ENCODE measurements around the gene TGM1.

GRCh38 chr14:24246765-24247212 lies 16.2 kb downstream of the TGM1 start:
- TF ChIP-seq CHD1 (IDR thresholded peaks at IDR 0.05; ENCODE audit: low read depth, low read length) (no peak), MEF2A (IDR thresholded peaks at IDR 0.05; ENCODE audit: insufficient read depth, low read depth, low read length) (no peak), IKZF1 (conservative IDR thresholded peaks at IDR 0.05) (peak; percentile 53; the same call in 1 of the 2 replicates), ZNF592 (IDR thresholded peaks at IDR 0.05) (no peak), NR2C2 (IDR thresholded peaks at IDR 0.05; ENCODE audit: borderline replicate concordance, control insufficient read depth, insufficient read length, low read depth) (no peak), ZNF274 (IDR thresholded peaks at IDR 0.05; ENCODE audit: insufficient read depth, insufficient read length) (no peak), SMAD1 (IDR thresholded peaks at IDR 0.05; ENCODE audit: low read depth, partially characterized antibody) (no peak)
- TF ChIP-seq, protein P1, sequence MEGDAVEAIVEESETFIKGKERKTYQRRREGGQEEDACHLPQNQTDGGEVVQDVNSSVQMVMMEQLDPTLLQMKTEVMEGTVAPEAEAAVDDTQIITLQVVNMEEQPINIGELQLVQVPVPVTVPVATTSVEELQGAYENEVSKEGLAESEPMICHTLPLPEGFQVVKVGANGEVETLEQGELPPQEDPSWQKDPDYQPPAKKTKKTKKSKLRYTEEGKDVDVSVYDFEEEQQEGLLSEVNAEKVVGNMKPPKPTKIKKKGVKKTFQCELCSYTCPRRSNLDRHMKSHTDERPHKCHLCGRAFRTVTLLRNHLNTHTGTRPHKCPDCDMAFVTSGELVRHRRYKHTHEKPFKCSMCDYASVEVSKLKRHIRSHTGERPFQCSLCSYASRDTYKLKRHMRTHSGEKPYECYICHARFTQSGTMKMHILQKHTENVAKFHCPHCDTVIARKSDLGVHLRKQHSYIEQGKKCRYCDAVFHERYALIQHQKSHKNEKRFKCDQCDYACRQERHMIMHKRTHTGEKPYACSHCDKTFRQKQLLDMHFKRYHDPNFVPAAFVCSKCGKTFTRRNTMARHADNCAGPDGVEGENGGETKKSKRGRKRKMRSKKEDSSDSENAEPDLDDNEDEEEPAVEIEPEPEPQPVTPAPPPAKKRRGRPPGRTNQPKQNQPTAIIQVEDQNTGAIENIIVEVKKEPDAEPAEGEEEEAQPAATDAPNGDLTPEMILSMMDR (IDR thresholded peaks at IDR 0.05 in 2 of 3, conservative IDR thresholded peaks at IDR 0.05 in 1 of 3; ENCODE audit: control insufficient read depth in 2 of 3, extremely low read depth in 1 of 3, insufficient read depth in 1 of 3, low read depth in 3 of 3, low read length in 3 of 3), result no peak
